K562 (cell line): Measurements from ENCODE around the gene KLHL20. TPM values are rescaled to one million over a fixed set of nuclear protein-coding genes. Genes with fewer than 3 reads are reported as not detected.

Source experiments
- ELF4 ChIP-seq: fragments of 450-650 bp; formaldehyde crosslinking; IDR thresholded peaks from 2 replicates; pipeline ENCODE4 v1.4.0; 2022; ENCODE audit warnings: missing genetic modification characterization
- JUNB ChIP-seq: fragments of 450-650 bp; formaldehyde crosslinking; conservative IDR thresholded peaks from 2 replicates; pipeline ENCODE4 v1.4.0; 2020; ENCODE audit warnings: mild to moderate bottlenecking
- KAT2B ChIP-seq: IDR thresholded peaks from one replicate; pipeline ENCODE4 v1.6.1; 2012; ENCODE audit warnings: low read depth, mild to moderate bottlenecking, control low read depth, inconsistent platforms, low read length, moderate library complexity
- KLF6 ChIP-seq: fragments of 250-450 bp; sonication (Bioruptor Pico); IDR thresholded peaks from 2 replicates; pipeline ENCODE4 v1.4.0; 2020; ENCODE audit warnings: mild to moderate bottlenecking, moderate library complexity, borderline replicate concordance
- SAFB ChIP-seq: fragments of 200-400 bp; formaldehyde crosslinking; IDR thresholded peaks from 2 replicates; pipeline ENCODE4 v1.6.1; 2017; ENCODE audit warnings: low read depth, low read length, borderline replicate concordance
- ZNF140 ChIP-seq: fragments of 250-450 bp; sonication (Bioruptor Pico); IDR thresholded peaks from 2 replicates; pipeline ENCODE4 v1.8.0; 2021; ENCODE audit warnings: moderate library complexity, mild to moderate bottlenecking, inconsistent platforms
- ZNF324 ChIP-seq: fragments of 250-450 bp; sonication (Bioruptor Pico); IDR thresholded peaks from 2 replicates; pipeline ENCODE4 v1.4.0; 2020; ENCODE audit warnings: mild to moderate bottlenecking
- ZNF518B ChIP-seq: fragments of 250-450 bp; sonication (Bioruptor Pico); IDR thresholded peaks from 2 replicates; pipeline ENCODE4 v1.5.0; 2021; ENCODE audit warnings: mild to moderate bottlenecking, moderate library complexity
- polyA plus RNA-seq, 8 experiments: library from polyadenylated mRNA; depleted of rRNA in 4 of 8; stranded (reverse) in 5 of 8; unstranded in 3 of 8; fragments of >200 nt; fragmentation: Nextera tagmentation in 2 of 8; fragmentation: Illumina TruSeq in 1 of 8; extraction: Ambion mirVana in 2 of 8; extraction: Trizol in 1 of 8; gene quantifications; 2 replicates each; pipeline versions ENCODE4 v1.2.1 to v1.2.3, GENCODE V29; 2011 to 2014; ENCODE audit warnings: inconsistent platforms in 1 of 8, missing spikeins in 1 of 8
- total RNA-seq, 7 experiments: library from RNA; depleted of rRNA in 6 of 7; stranded (reverse); fragments of >200 nt in 6 of 7; fragmentation: Illumina TruSeq in 2 of 7; extraction: Trizol in 2 of 7; gene quantifications; 2 replicates each; pipeline versions ENCODE4 v1.2.1 to v1.2.3, GENCODE V29; 2011 to 2021; ENCODE audit warnings: low replicate concordance in 1 of 7
- TF ChIP-seq, protein P1 (sequence below), 2 experiments: fragments of 450-650 bp in 1 of 2; sonication (generic) in 1 of 2; formaldehyde crosslinking in 1 of 2; IDR thresholded peaks; 2 replicates each; pipeline versions ENCODE4 v1.7.1 to v1.9.0; 2016 to 2022; ENCODE audit warnings: inconsistent platforms in 1 of 2, mild to moderate bottlenecking in 1 of 2, missing genetic modification reagents in 1 of 2
- TF ChIP-seq, protein P2 (sequence below), 2 experiments: fragments of 450-650 bp in 1 of 2; sonication (generic) in 1 of 2; formaldehyde crosslinking; conservative IDR thresholded peaks; 2 replicates each; pipeline versions ENCODE4 v1.4.0 to v1.8.1; 2020 to 2022; ENCODE audit warnings: mild to moderate bottlenecking in 1 of 2, missing genetic modification reagents in 1 of 2
- TF ChIP-seq, protein P3 (sequence below): IDR thresholded peaks from 2 replicates; pipeline ENCODE4 v1.6.1; 2014; ENCODE audit warnings: antibody characterized with exemption

KLHL20 gene
- total and polyA plus RNA-seq, 9 of the 15 experiments (the other 6 are each of a cell fraction or from before 2014, with no cell fraction given): 8.9 to 23.2 (median 16.8) TPM

DNA sequence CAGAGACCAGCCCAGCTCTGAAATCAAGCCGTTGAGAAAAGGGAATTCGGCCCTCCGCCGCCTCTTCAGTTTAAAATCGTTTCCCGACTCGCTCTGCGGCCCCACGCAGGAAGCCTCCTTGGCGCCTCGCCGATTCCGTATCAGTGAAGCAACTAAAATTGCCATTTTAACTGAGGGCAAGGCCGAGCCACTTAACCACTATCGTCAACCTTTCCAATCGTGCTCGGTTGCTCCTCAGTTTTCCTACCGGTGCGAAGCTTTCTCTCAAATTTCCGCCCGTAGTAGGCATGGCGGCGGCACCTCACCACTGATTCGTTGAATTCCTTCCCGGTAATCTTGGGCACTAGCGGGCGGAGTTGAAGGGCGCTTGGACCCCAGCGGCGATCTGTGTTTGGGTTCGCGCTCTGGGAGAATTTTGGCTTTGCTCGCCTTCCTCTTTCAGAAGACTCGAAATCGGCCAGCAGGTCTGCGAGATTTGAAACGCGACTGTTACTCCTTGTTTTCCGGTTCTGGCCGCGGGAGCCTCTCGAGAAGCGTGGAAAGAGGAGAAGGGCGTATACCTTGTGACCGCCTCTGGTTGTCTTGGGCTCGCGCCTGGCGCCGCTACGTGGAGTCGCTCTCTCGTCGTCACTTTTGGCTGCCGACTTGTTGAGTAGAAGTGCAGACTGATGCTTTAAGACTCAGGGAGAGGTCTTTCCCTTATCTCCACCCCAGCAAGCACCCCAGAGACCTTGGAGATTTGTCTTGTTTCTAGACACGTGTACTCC is 109.7 kb downstream of the KLHL20 start, which contains the start of the genes CENPL and DARS2 (continued):
- TF ChIP-seq, protein P1, sequence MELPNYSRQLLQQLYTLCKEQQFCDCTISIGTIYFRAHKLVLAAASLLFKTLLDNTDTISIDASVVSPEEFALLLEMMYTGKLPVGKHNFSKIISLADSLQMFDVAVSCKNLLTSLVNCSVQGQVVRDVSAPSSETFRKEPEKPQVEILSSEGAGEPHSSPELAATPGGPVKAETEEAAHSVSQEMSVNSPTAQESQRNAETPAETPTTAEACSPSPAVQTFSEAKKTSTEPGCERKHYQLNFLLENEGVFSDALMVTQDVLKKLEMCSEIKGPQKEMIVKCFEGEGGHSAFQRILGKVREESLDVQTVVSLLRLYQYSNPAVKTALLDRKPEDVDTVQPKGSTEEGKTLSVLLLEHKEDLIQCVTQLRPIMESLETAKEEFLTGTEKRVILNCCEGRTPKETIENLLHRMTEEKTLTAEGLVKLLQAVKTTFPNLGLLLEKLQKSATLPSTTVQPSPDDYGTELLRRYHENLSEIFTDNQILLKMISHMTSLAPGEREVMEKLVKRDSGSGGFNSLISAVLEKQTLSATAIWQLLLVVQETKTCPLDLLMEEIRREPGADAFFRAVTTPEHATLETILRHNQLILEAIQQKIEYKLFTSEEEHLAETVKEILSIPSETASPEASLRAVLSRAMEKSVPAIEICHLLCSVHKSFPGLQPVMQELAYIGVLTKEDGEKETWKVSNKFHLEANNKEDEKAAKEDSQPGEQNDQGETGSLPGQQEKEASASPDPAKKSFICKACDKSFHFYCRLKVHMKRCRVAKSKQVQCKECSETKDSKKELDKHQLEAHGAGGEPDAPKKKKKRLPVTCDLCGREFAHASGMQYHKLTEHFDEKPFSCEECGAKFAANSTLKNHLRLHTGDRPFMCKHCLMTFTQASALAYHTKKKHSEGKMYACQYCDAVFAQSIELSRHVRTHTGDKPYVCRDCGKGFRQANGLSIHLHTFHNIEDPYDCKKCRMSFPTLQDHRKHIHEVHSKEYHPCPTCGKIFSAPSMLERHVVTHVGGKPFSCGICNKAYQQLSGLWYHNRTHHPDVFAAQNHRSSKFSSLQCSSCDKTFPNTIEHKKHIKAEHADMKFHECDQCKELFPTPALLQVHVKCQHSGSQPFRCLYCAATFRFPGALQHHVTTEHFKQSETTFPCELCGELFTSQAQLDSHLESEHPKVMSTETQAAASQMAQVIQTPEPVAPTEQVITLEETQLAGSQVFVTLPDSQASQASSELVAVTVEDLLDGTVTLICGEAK (IDR thresholded peaks at IDR 0.05): peak; percentile 93
- TF ChIP-seq, protein P1 (CRISPR knock-in tag; IDR thresholded peaks at IDR 0.05): no peak
- TF ChIP-seq KLF6 (CRISPR knock-in tag) (peak; percentile 70; the same call in 1 of the 2 replicates), ZNF518B (no peak), JUNB (no peak), SAFB (no peak), KAT2B (no peak), ELF4 (CRISPR knock-in tag) (peak; percentile 86; the same call in 1 of the 2 replicates), ZNF324 (no peak), ZNF140 (no peak)
- TF ChIP-seq, protein P2, sequence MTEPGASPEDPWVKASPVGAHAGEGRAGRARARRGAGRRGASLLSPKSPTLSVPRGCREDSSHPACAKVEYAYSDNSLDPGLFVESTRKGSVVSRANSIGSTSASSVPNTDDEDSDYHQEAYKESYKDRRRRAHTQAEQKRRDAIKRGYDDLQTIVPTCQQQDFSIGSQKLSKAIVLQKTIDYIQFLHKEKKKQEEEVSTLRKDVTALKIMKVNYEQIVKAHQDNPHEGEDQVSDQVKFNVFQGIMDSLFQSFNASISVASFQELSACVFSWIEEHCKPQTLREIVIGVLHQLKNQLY (CRISPR knock-in tag; conservative IDR thresholded peaks at IDR 0.05): no peak; a peak in 1 of 4 replicates
- TF ChIP-seq, protein P3, sequence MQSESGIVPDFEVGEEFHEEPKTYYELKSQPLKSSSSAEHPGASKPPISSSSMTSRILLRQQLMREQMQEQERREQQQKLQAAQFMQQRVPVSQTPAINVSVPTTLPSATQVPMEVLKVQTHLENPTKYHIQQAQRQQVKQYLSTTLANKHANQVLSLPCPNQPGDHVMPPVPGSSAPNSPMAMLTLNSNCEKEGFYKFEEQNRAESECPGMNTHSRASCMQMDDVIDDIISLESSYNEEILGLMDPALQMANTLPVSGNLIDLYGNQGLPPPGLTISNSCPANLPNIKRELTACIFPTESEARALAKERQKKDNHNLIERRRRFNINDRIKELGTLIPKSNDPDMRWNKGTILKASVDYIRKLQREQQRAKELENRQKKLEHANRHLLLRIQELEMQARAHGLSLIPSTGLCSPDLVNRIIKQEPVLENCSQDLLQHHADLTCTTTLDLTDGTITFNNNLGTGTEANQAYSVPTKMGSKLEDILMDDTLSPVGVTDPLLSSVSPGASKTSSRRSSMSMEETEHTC: peak; percentile 82; the same call in 1 of the 2 replicates
